ENCODE results near the gene CNTN2. TPM values are rescaled to one million over a fixed set of nuclear protein-coding genes. Genes with fewer than 3 reads are reported as not detected.

The CNTN2 gene
- total RNA-seq, 6 experiments from 2014 or later, result not detected

- peaks cover 59% of the 10 kb centered on the region for H3K27me3 Mint-ChIP-seq (ENCODE audit: insufficient read depth)
- DNase-seq, result no peak
- no peak overlapping the region for H3K27ac Mint-ChIP-seq
- H3K9me3 Mint-ChIP-seq, result no peaks in the 10 kb centered on the region
- no peaks in the 10 kb centered on the region for H3K36me3 Mint-ChIP-seq (ENCODE audit: low read depth)
- H3K4me1 Mint-ChIP-seq (ENCODE audit: low read depth), result no peaks in the 10 kb centered on the region
- no peak overlapping the region for H3K4me3 Mint-ChIP-seq
- no peak for TF ChIP-seq CTCF (IDR thresholded peaks at IDR 0.05)
Measured at GRCh38 chr1:205025239-205025638, 17.8 kb upstream of the CNTN2 start.

DNA sequence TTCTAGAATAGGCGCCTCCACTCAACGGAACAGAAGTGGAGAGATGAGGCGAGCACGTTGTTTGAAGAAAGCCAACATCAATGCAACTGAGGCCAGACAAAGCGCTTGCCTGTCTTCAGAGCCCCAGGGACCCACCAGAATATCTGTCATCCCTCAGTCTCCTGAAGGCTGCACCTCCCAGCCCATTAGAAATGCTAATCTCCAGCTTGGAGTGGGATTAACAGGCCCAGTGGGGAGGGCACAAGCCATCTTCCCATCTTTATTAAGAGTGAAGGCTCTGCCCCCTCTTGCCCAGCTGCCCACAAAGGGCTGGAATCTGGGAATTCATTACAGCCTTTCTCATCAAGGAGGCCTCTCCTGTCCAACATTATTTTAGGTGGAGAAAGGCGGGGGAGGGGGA, 16.8 kb upstream of the CNTN2 start:
- no peaks in the 10 kb centered on the region for H3K9me3 Mint-ChIP-seq
- peaks cover 64% of the 10 kb centered on the region for H3K27me3 Mint-ChIP-seq (ENCODE audit: insufficient read depth)
- H3K36me3 Mint-ChIP-seq (ENCODE audit: low read depth), result no peaks in the 10 kb centered on the region

DNA sequence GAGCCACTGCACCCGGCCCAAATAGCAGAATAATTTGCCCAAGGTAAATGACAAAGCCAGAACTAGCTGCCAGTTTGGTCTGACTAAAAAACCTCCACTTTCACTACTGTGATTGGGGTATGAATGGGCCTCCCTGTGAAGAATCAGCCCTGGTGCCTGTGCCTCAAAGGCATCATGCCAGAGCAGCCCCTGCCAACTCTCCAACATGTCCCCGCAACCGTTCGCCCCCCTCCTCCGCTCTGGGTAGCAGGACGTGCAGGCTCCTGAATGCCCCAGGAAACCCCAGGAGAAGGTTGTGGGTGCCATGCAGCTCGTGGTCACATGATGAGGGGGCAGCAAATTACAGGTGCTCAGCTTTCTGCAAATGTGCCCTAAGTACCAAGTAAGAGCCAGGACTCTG, 14.6 kb upstream of the CNTN2 start:
- Mint-ChIP-seq H3K4me3 (no peak overlapping the region), H3K27me3 (ENCODE audit: insufficient read depth) (peaks cover 60% of the 10 kb centered on the region), H3K4me1 (ENCODE audit: low read depth) (no peaks in the 10 kb centered on the region), H3K36me3 (ENCODE audit: low read depth) (no peaks in the 10 kb centered on the region), H3K9me3 (no peaks in the 10 kb centered on the region), H3K27ac (no peak overlapping the region)
- no peak for DNase-seq
- TF ChIP-seq CTCF (IDR thresholded peaks at IDR 0.05), result no peak

More for the DNA sequence above, 16.8 kb upstream of the CNTN2 start:
- H3K4me3 Mint-ChIP-seq, result no peak overlapping the region
- H3K4me1 Mint-ChIP-seq (ENCODE audit: low read depth), result no peaks in the 10 kb centered on the region
- H3K27ac Mint-ChIP-seq, result no peak overlapping the region
- DNase-seq, result no peak
- TF ChIP-seq CTCF (IDR thresholded peaks at IDR 0.05), result no peak

GRCh38 chr1:205028924-205029323, 14.1 kb upstream of the CNTN2 start:
- no peak for TF ChIP-seq CTCF (IDR thresholded peaks at IDR 0.05)
- H3K27ac Mint-ChIP-seq, result no peak overlapping the region
- H3K4me3 Mint-ChIP-seq, result no peak overlapping the region
- H3K27me3 Mint-ChIP-seq (ENCODE audit: insufficient read depth), result peaks cover 60% of the 10 kb centered on the region
- H3K4me1 Mint-ChIP-seq (ENCODE audit: low read depth), result no peaks in the 10 kb centered on the region
- H3K9me3 Mint-ChIP-seq, result no peaks in the 10 kb centered on the region
- H3K36me3 Mint-ChIP-seq (ENCODE audit: low read depth), result no peaks in the 10 kb centered on the region
- DNase-seq, result no peak

DNA sequence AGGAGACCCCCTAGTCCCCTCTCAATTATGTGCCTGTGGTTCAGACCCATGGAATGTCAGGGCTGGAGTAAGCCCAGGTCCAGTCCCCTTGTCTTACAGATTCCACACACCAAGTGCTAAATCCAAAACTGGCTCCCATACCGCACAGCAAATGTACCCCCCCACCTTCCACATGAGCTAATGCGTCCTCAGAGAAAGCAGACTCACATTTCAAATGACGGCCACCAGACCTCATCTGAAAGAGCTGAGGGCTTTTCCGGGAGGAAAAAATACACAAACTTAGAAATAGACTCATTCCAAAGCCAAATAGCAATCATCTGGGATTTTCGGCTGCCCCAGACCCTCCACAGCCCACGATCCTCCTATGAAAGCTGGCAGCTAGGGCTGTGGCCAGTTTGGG, 12.8 kb upstream of the CNTN2 start:
- no peak overlapping the region for H3K27ac Mint-ChIP-seq
- no peaks in the 10 kb centered on the region for H3K9me3 Mint-ChIP-seq
- no peaks in the 10 kb centered on the region for H3K36me3 Mint-ChIP-seq (ENCODE audit: low read depth)
- H3K4me3 Mint-ChIP-seq, result no peak overlapping the region
- TF ChIP-seq CTCF (IDR thresholded peaks at IDR 0.05), result no peak
- no peaks in the 10 kb centered on the region for H3K4me1 Mint-ChIP-seq (ENCODE audit: low read depth)
- DNase-seq, result no peak
- H3K27me3 Mint-ChIP-seq (ENCODE audit: insufficient read depth), result peaks cover 57% of the 10 kb centered on the region

DNA sequence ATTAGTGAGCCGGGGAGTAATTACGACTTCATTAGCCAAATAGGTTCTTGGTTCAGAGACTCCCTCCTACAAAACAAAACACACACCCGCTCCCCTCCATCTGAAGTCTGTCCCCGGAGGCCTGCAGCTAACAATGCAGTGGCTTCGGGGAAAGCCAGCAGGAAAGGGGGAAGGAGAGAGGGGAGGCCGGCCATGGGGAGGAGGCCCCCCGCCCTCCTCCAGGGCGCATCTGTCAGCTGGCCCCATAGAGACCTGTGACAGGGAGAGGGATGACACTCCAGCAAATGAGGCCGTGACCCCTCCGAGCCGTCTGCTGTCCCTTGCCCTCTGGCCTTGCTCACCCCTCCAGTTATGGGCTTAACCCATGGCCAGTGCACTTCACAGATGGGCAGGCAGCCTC, 12.1 kb upstream of the CNTN2 start:
- H3K9me3 Mint-ChIP-seq, result no peaks in the 10 kb centered on the region
- H3K27me3 Mint-ChIP-seq (ENCODE audit: insufficient read depth), result peaks cover 61% of the 10 kb centered on the region
- no peak for TF ChIP-seq CTCF (IDR thresholded peaks at IDR 0.05)
- no peaks in the 10 kb centered on the region for H3K36me3 Mint-ChIP-seq (ENCODE audit: low read depth)
- H3K27ac Mint-ChIP-seq, result no peak overlapping the region
- no peak overlapping the region for H3K4me3 Mint-ChIP-seq
- no peaks in the 10 kb centered on the region for H3K4me1 Mint-ChIP-seq (ENCODE audit: low read depth)
- DNase-seq, result no peak

Data from HFFc6 (cell line).